ENCODE results near the gene UNC5B. TPM values are rescaled to one million over a fixed set of nuclear protein-coding genes. Genes with fewer than 3 reads are reported as not detected.
A peak's percentile ranks its signal among the peaks of the same experiment; 100 is the strongest.

UNC5B gene
- total and polyA plus RNA-seq, 2 donors: 2.2 to 4.2 TPM

- H3K27ac ChIP-seq (ENCODE audit: low read depth in 1 of 2, low read length in 1 of 2): no peak overlapping the region
- DNase-seq (ENCODE audit: low read depth in 6 of 9, low spot score in 9 of 9): no peak
- no peaks in the 10 kb centered on the region for H3K27me3 ChIP-seq (ENCODE audit: control insufficient read depth in 2 of 2, insufficient read depth in 1 of 2, low read length in 1 of 2)
- WGBS: 94% methylated on average over 18 of the region's 18 CpGs
- peaks cover 0 to 5% of the 10 kb centered on the region in 2 donors for H3K4me1 ChIP-seq (ENCODE audit: control insufficient read depth in 2 of 2, insufficient read depth in 2 of 2, low read length in 2 of 2)
- peaks cover 0 to 2% of the 10 kb centered on the region in 2 donors for H3K9me3 ChIP-seq (ENCODE audit: control insufficient read depth in 2 of 2, insufficient read depth in 1 of 2, low read length in 1 of 2)
- no peak overlapping the region for H3K4me3 ChIP-seq (ENCODE audit: low read length in 2 of 2)
- H3K36me3 ChIP-seq (ENCODE audit: control insufficient read depth in 2 of 2, insufficient read depth in 2 of 2, low read length in 1 of 2): no peaks in the 10 kb centered on the region
These were observed 54.0 kb downstream of the UNC5B start for GRCh38 chr10:71266147-71266917.

GRCh38 chr10:71266918-71267442 is 54.6 kb downstream of the UNC5B start:
- Histone ChIP-seq H3K9me3 (ENCODE audit: control insufficient read depth in 2 of 2, insufficient read depth in 1 of 2, low read length in 1 of 2) (peaks cover 0 to 2% of the 10 kb centered on the region in 2 donors), H3K27me3 (ENCODE audit: control insufficient read depth in 2 of 2, insufficient read depth in 1 of 2, low read length in 1 of 2) (no peaks in the 10 kb centered on the region), H3K4me3 (ENCODE audit: low read length in 2 of 2) (no peak overlapping the region), H3K4me1 (ENCODE audit: control insufficient read depth in 2 of 2, insufficient read depth in 2 of 2, low read length in 2 of 2) (peaks cover 0 to 12% of the 10 kb centered on the region in 2 donors), H3K36me3 (ENCODE audit: control insufficient read depth in 2 of 2, insufficient read depth in 2 of 2, low read length in 1 of 2) (no peaks in the 10 kb centered on the region), H3K27ac (ENCODE audit: low read depth in 1 of 2, low read length in 1 of 2) (no peak overlapping the region)
- no peak for DNase-seq (ENCODE audit: low read depth in 6 of 9, low spot score in 9 of 9)
- WGBS: 97% methylated on average over 8 of the region's 8 CpGs

DNA sequence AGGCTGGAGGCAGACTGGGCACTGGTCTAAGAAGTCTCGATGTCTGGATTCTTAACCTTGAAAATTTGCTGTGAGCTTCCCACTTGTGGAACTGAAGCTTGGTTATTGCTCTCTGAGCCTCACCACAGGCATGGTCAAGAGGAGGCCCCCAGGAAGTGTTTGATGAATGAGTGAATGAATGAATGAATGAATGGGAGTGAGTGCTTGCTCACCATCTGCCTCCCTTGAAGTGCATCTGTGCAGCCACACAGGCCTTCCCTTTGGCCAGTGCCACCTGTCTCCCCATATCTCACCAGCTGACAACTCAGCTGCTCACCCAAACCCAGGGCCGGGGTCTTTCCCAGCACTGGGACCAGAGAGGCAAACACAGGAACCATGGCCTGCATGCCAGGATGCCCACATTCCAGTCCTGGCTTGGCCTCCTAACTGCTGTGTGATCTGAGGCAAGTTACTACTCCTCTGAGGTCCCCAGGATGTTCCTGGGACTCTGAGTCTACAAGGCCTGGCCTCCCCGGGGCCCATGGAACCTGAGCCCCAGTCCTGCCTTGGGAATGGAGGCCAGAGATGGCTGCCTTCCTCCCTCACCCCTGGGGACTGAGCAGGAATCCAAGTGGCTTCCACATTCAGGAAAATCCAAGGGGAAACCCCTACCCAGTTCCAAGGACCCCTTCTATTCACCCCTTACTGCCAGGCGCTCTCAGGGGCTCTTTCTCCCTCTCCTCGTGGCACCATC is 55.3 kb downstream of the UNC5B start:
- peaks cover 0 to 12% of the 10 kb centered on the region in 2 donors for H3K4me1 ChIP-seq (ENCODE audit: control insufficient read depth in 2 of 2, insufficient read depth in 2 of 2, low read length in 2 of 2)
- H3K27me3 ChIP-seq (ENCODE audit: control insufficient read depth in 2 of 2, insufficient read depth in 1 of 2, low read length in 1 of 2): no peaks in the 10 kb centered on the region
- H3K36me3 ChIP-seq (ENCODE audit: control insufficient read depth in 2 of 2, insufficient read depth in 2 of 2, low read length in 1 of 2): no peaks in the 10 kb centered on the region
- H3K4me3 ChIP-seq (ENCODE audit: low read length in 2 of 2): no peak overlapping the region
- no peak overlapping the region for H3K27ac ChIP-seq (ENCODE audit: low read depth in 1 of 2, low read length in 1 of 2)
- peaks cover 0 to 2% of the 10 kb centered on the region in 2 donors for H3K9me3 ChIP-seq (ENCODE audit: control insufficient read depth in 2 of 2, insufficient read depth in 1 of 2, low read length in 1 of 2)
- WGBS: 95% methylated on average over 5 of the region's 5 CpGs
- DNase-seq (ENCODE audit: low read depth in 6 of 9, low spot score in 9 of 9): no peak

DNA sequence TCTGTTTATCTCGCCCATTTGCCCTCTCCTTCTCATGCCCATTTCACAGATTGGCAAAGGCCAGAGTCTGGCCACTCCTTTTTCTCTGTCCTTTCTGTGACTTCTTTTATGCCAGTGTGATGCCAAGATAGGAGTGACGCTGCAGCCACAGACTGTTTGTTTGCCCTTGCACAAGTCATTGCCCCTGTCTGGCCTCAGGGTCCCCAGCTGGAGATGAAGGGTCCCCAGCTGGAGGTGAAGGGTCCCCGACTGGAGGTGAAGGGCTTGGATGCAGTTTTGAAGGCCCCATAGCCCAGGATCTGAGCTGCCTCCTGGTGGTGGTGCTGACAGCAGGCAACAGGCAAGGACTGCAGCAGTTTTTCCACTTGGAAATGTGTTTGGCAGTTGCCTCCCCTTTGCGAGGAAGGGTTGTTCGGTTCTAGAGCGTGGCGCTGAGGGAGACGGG is 55.9 kb downstream of the UNC5B start:
- 95% methylated on average over 8 of the region's 8 CpGs for WGBS
- H3K4me1 ChIP-seq (ENCODE audit: control insufficient read depth in 2 of 2, insufficient read depth in 2 of 2, low read length in 2 of 2): peaks cover 0 to 12% of the 10 kb centered on the region in 2 donors
- H3K27ac ChIP-seq (ENCODE audit: low read depth in 1 of 2, low read length in 1 of 2): no peak overlapping the region
- H3K36me3 ChIP-seq (ENCODE audit: control insufficient read depth in 2 of 2, insufficient read depth in 2 of 2, low read length in 1 of 2): no peaks in the 10 kb centered on the region
- no peak for DNase-seq (ENCODE audit: low read depth in 6 of 9, low spot score in 9 of 9)
- peaks cover 0 to 2% of the 10 kb centered on the region in 2 donors for H3K9me3 ChIP-seq (ENCODE audit: control insufficient read depth in 2 of 2, insufficient read depth in 1 of 2, low read length in 1 of 2)
- H3K27me3 ChIP-seq (ENCODE audit: control insufficient read depth in 2 of 2, insufficient read depth in 1 of 2, low read length in 1 of 2): no peaks in the 10 kb centered on the region
- H3K4me3 ChIP-seq (ENCODE audit: low read length in 2 of 2): no peak overlapping the region

GRCh38 chr10:71268758-71269157 is 56.4 kb downstream of the UNC5B start:
- Histone ChIP-seq H3K4me1 (ENCODE audit: control insufficient read depth in 2 of 2, insufficient read depth in 2 of 2, low read length in 2 of 2) (peaks cover 0 to 12% of the 10 kb centered on the region in 2 donors), H3K27ac (ENCODE audit: low read depth in 1 of 2, low read length in 1 of 2) (no peak overlapping the region)

DNA sequence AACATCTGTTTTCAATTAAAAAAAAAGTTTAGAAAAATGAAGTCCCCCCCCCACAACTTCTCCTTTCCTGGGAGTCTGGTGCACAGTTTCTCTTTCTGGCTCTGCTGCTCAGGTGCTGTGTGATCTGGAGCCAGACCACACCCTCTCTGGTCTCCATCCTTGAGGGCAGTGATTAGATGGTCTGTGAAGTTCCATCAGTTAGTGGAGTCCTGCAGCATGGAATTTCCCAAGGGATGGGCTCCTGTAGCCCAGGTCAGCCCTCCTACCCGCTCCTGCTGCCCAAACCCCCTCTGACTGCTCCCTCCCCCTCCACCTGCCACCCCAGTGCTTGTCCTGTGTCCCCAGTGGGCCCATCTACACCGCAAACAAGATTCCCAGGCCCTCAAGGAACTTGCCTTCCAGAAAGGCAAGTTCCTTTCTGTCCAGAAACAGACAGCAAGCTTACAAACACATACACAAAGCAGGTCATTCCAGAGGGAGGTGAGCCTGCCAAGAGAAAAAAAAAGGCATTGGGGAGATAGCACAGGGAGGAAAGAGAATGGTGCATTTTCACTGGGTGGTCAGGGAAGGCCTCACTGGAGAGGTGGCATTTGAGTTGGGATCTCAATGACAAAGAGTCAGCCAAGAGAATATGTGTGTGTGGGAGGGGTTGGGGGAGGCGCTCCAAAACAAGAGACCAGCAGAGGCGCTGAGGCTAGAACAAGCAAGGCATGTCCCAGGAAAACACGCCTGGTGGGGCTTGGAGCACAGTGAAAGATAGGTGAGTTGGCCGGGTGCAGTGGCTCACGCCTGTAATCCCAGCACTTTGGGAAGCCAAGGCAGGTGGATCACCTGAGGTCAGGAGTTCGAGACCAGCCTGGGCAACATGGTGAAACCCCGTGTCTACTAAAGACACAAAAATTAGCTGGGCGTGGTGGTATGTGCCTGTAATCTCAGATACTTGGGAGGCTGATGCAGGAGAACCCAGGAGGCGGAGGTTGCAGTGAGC is 57.2 kb downstream of the UNC5B start:
- no peaks in the 10 kb centered on the region for H3K36me3 ChIP-seq (ENCODE audit: control insufficient read depth in 2 of 2, insufficient read depth in 2 of 2, low read length in 1 of 2)
- no peak overlapping the region for H3K4me3 ChIP-seq (ENCODE audit: low read length in 2 of 2)
- no peak overlapping the region for H3K27ac ChIP-seq (ENCODE audit: low read depth in 1 of 2, low read length in 1 of 2)
- peaks cover 0 to 2% of the 10 kb centered on the region in 2 donors for H3K9me3 ChIP-seq (ENCODE audit: control insufficient read depth in 2 of 2, insufficient read depth in 1 of 2, low read length in 1 of 2)
- no peak for DNase-seq (ENCODE audit: low read depth in 6 of 9, low spot score in 9 of 9)
- H3K4me1 ChIP-seq (ENCODE audit: control insufficient read depth in 2 of 2, insufficient read depth in 2 of 2, low read length in 2 of 2): peaks cover 0 to 12% of the 10 kb centered on the region in 2 donors
- 87% methylated on average over 11 of the region's 11 CpGs for WGBS
- no peaks in the 10 kb centered on the region for H3K27me3 ChIP-seq (ENCODE audit: control insufficient read depth in 2 of 2, insufficient read depth in 1 of 2, low read length in 1 of 2)

More at GRCh38 chr10:71268758-71269157, 56.4 kb downstream of the UNC5B start:
- Histone ChIP-seq H3K4me3 (ENCODE audit: low read length in 2 of 2) (no peak overlapping the region), H3K36me3 (ENCODE audit: control insufficient read depth in 2 of 2, insufficient read depth in 2 of 2, low read length in 1 of 2) (no peaks in the 10 kb centered on the region), H3K9me3 (ENCODE audit: control insufficient read depth in 2 of 2, insufficient read depth in 1 of 2, low read length in 1 of 2) (peaks cover 0 to 2% of the 10 kb centered on the region in 2 donors), H3K27me3 (ENCODE audit: control insufficient read depth in 2 of 2, insufficient read depth in 1 of 2, low read length in 1 of 2) (no peaks in the 10 kb centered on the region)
- DNase-seq (ENCODE audit: low read depth in 6 of 9, low spot score in 9 of 9): no peak
- WGBS: 91% methylated on average over 11 of the region's 11 CpGs

DNA sequence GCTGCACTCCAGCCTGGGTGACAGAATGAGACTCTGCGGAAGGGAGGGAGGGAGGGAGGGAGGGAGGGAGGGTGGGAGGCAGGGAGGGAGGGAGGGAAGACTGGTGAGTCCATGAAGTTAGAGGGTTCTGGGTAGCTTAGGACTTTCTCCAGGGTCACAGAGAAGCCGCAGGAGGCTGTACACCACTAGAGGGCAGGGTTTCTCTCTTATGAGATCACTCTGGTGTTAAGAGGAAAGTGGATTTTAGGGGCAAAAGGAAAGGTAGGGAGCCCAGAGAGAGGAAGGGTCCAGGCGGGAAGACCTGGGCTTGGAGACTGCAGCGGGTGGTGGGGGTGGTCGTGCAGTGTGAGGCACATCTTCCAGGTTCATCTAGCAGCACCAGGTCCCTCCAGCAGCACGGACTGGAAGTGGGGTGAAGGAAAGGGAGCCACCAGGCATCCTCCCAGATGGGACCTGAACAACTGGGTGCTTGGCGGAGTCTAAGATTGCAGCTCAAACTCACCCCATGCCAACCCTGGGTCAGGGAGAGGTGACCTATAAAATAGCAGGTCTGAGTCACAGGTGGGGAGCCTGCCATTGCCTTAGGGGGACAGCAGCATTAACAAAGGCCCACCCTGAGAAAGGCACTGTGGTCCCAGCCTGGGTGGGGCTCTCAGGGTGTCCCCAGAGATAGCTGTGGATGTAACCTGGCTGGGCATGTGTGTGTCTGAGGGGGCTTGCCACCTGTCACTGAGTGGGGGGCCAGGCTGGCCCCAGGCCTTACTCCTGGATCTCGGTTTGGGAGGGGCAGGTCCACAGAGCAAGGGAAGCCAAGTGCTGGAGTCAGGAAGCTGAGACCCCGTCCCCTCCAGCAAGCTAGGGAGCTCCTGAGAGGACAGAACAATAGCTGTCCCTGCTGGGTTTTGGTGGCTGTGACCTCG is 58.2 kb downstream of the UNC5B start:
- Histone ChIP-seq H3K9me3 (ENCODE audit: control insufficient read depth in 2 of 2, insufficient read depth in 1 of 2, low read length in 1 of 2) (peaks cover 0 to 2% of the 10 kb centered on the region in 2 donors), H3K36me3 (ENCODE audit: control insufficient read depth in 2 of 2, insufficient read depth in 2 of 2, low read length in 1 of 2) (no peaks in the 10 kb centered on the region), H3K27me3 (ENCODE audit: control insufficient read depth in 2 of 2, insufficient read depth in 1 of 2, low read length in 1 of 2) (no peaks in the 10 kb centered on the region), H3K27ac (ENCODE audit: low read depth in 1 of 2, low read length in 1 of 2) (no peak overlapping the region), H3K4me1 (ENCODE audit: control insufficient read depth in 2 of 2, insufficient read depth in 2 of 2, low read length in 2 of 2) (peaks cover 0 to 12% of the 10 kb centered on the region in 2 donors), H3K4me3 (ENCODE audit: low read length in 2 of 2) (no peak overlapping the region)
- peak in 8 of 9 donors; percentile 19 to 77 (median 41) for DNase-seq (ENCODE audit: low read depth in 6 of 9, low spot score in 9 of 9)
- WGBS: 65% methylated on average over 10 of the region's 10 CpGs

- H3K36me3 ChIP-seq (ENCODE audit: control insufficient read depth in 2 of 2, insufficient read depth in 2 of 2, low read length in 1 of 2): no peaks in the 10 kb centered on the region
- H3K27ac ChIP-seq (ENCODE audit: low read depth in 1 of 2, low read length in 1 of 2): no peak overlapping the region
- H3K9me3 ChIP-seq (ENCODE audit: control insufficient read depth in 2 of 2, insufficient read depth in 1 of 2, low read length in 1 of 2): peaks cover 0 to 2% of the 10 kb centered on the region in 2 donors
- peaks cover 0 to 12% of the 10 kb centered on the region in 2 donors for H3K4me1 ChIP-seq (ENCODE audit: control insufficient read depth in 2 of 2, insufficient read depth in 2 of 2, low read length in 2 of 2)
- 52% methylated on average over 14 of the region's 14 CpGs for WGBS
- no peak overlapping the region for H3K4me3 ChIP-seq (ENCODE audit: low read length in 2 of 2)
- no peaks in the 10 kb centered on the region for H3K27me3 ChIP-seq (ENCODE audit: control insufficient read depth in 2 of 2, insufficient read depth in 1 of 2, low read length in 1 of 2)
- peak in 2 of 9 donors; percentile 15 to 35 for DNase-seq (ENCODE audit: low read depth in 6 of 9, low spot score in 9 of 9)
These were observed 59.3 kb downstream of the UNC5B start for GRCh38 chr10:71271662-71272055.
